GM23338 (cell line): ENCODE measurements around the gene DCAF5. TPM values are rescaled to one million over a fixed set of nuclear protein-coding genes. Genes with fewer than 3 reads are reported as not detected.

ENCODE experiments used
- ATAC-seq: fragments of 200-7000 bp; cut with Tn5 transposase; 3 replicates; pipeline ENCODE4 v1.9.1; 2020
- DNase-seq: peaks from one replicate; pipeline ENCODE4 v3.0.0-alpha.2; 2015; ENCODE audit warnings: low spot score
- H2AFZ ChIP-seq: fragments of 200-600 bp; sonication (generic); 2 replicates; pipeline ENCODE4 v1.8.0; 2016; ENCODE audit warnings: antibody characterized with exemption, mild to moderate bottlenecking, moderate library complexity
- H3F3A ChIP-seq: fragments of 200-600 bp; sonication (generic); replicated peaks from 2 replicates; pipeline ENCODE4 v1.8.0; 2017; ENCODE audit warnings: antibody characterized with exemption, mixed run types, low read depth
- H3K27ac ChIP-seq: fragments of 200-600 bp; sonication (generic); 2 replicates; pipeline ENCODE4 v1.6.1; 2016; ENCODE audit warnings: low read depth
- H3K27me3 ChIP-seq: fragments of 200-600 bp; sonication (generic); 2 replicates; pipeline ENCODE4 v1.8.0; 2016; ENCODE audit warnings: mild to moderate bottlenecking, mixed run types, moderate library complexity; ENCODE audit not compliant: insufficient read depth
- H3K36me3 ChIP-seq: fragments of 200-600 bp; sonication (generic); 2 replicates; pipeline ENCODE4 v1.8.0; 2016; ENCODE audit warnings: mild to moderate bottlenecking; ENCODE audit not compliant: insufficient read depth
- H3K4me1 ChIP-seq: fragments of 200-600 bp; sonication (generic); 2 replicates; pipeline ENCODE4 v1.8.0; 2016; ENCODE audit warnings: mild to moderate bottlenecking, moderate library complexity; ENCODE audit not compliant: insufficient read depth
- H3K4me2 ChIP-seq: fragments of 200-600 bp; sonication (generic); 2 replicates; pipeline ENCODE4 v1.7.1; 2017; ENCODE audit warnings: mixed run types
- H3K4me3 ChIP-seq: fragments of 200-600 bp; sonication (generic); 2 replicates; pipeline ENCODE4 v1.6.1; 2016; ENCODE audit warnings: mixed run types
- H3K79me2 ChIP-seq: fragments of 200-600 bp; sonication (generic); replicated peaks from 2 replicates; pipeline ENCODE4 v1.8.0; 2017; ENCODE audit warnings: mild to moderate bottlenecking; ENCODE audit not compliant: insufficient read depth
- H3K9me2 ChIP-seq: fragments of 200-600 bp; sonication (generic); 2 replicates; pipeline ENCODE4 v1.8.0; 2017; ENCODE audit not compliant: insufficient read depth
- H4K20me1 ChIP-seq: fragments of 200-600 bp; sonication (generic); replicated peaks from 2 replicates; pipeline ENCODE4 v1.8.0; 2017; ENCODE audit warnings: mild to moderate bottlenecking; ENCODE audit not compliant: insufficient read depth
- H3K27ac Mint-ChIP-seq: 2 replicates; pipeline ENCODE4 v1.8.0; 2020; ENCODE audit warnings: inconsistent platforms, mild to moderate bottlenecking, moderate library complexity, mixed read lengths
- H3K27me3 Mint-ChIP-seq: 3 replicates; pipeline ENCODE4 v1.8.0; 2022; ENCODE audit warnings: low read depth, mild to moderate bottlenecking, moderate library complexity, mixed read lengths, inconsistent platforms; ENCODE audit not compliant: insufficient read depth, poor library complexity
- H3K36me3 Mint-ChIP-seq: 3 replicates; pipeline ENCODE4 v1.8.0; 2021; ENCODE audit warnings: low read depth, mild to moderate bottlenecking, inconsistent platforms, moderate library complexity, mixed read lengths
- H3K4me1 Mint-ChIP-seq: 3 replicates; pipeline ENCODE4 v1.8.0; 2020; ENCODE audit warnings: mild to moderate bottlenecking, inconsistent platforms, mixed read lengths
- H3K4me3 Mint-ChIP-seq: 3 replicates; pipeline ENCODE4 v1.8.0; 2021; ENCODE audit warnings: moderate library complexity, mild to moderate bottlenecking, inconsistent platforms, mixed read lengths
- H3K9me3 Mint-ChIP-seq: 3 replicates; pipeline ENCODE4 v1.8.0; 2020; ENCODE audit warnings: moderate library complexity, mild to moderate bottlenecking, inconsistent platforms, mixed read lengths
- CREB1 ChIP-seq: fragments of 250-450 bp; sonication (Bioruptor Pico); IDR thresholded peaks from 2 replicates; pipeline ENCODE4 v1.5.0; 2020; ENCODE audit warnings: low read depth, mild to moderate bottlenecking, moderate library complexity
- ETS1 ChIP-seq: IDR thresholded peaks from 2 replicates; pipeline ENCODE4 v1.6.1; 2016; ENCODE audit warnings: antibody characterized with exemption
- JUNB ChIP-seq: IDR thresholded peaks from one replicate; pipeline ENCODE4 v1.6.1; 2016; ENCODE audit warnings: antibody characterized with exemption; ENCODE audit not compliant: unreplicated experiment
- STAT1 ChIP-seq: IDR thresholded peaks from one replicate; pipeline ENCODE4 v1.6.1; 2016; ENCODE audit warnings: antibody characterized with exemption; ENCODE audit not compliant: unreplicated experiment
- ZNF114 ChIP-seq: fragments of 250-450 bp; sonication (Bioruptor Pico); IDR thresholded peaks from 2 replicates; pipeline ENCODE4 v1.5.0; 2020; ENCODE audit warnings: mild to moderate bottlenecking, moderate library complexity
- polyA plus RNA-seq: library from polyadenylated mRNA; unstranded; fragments of >200 nt; fragmentation: Nextera tagmentation; extraction: Ambion mirVana; gene quantifications from 2 replicates; pipeline ENCODE4 v1.2.1, GENCODE V29; 2016
- total RNA-seq: library from RNA; depleted of rRNA; stranded (reverse); fragments of >200 nt; shearing (Covaris generic); gene quantifications from 2 replicates; pipeline ENCODE4 v1.2.3, GENCODE V29; 2014
- TF ChIP-seq, protein P1 (sequence below): fragments of 250-450 bp; sonication (Bioruptor Pico); IDR thresholded peaks from 2 replicates; pipeline ENCODE4 v1.5.0; 2020; ENCODE audit warnings: mild to moderate bottlenecking, moderate library complexity

The DCAF5 gene
- total and polyA plus RNA-seq, 2 experiments from 2014 or later = 14.0 to 15.2 TPM

GRCh38 chr14:69137843-69138535 lies 14.9 kb downstream of the DCAF5 start (continued):
- TF ChIP-seq, protein P1, sequence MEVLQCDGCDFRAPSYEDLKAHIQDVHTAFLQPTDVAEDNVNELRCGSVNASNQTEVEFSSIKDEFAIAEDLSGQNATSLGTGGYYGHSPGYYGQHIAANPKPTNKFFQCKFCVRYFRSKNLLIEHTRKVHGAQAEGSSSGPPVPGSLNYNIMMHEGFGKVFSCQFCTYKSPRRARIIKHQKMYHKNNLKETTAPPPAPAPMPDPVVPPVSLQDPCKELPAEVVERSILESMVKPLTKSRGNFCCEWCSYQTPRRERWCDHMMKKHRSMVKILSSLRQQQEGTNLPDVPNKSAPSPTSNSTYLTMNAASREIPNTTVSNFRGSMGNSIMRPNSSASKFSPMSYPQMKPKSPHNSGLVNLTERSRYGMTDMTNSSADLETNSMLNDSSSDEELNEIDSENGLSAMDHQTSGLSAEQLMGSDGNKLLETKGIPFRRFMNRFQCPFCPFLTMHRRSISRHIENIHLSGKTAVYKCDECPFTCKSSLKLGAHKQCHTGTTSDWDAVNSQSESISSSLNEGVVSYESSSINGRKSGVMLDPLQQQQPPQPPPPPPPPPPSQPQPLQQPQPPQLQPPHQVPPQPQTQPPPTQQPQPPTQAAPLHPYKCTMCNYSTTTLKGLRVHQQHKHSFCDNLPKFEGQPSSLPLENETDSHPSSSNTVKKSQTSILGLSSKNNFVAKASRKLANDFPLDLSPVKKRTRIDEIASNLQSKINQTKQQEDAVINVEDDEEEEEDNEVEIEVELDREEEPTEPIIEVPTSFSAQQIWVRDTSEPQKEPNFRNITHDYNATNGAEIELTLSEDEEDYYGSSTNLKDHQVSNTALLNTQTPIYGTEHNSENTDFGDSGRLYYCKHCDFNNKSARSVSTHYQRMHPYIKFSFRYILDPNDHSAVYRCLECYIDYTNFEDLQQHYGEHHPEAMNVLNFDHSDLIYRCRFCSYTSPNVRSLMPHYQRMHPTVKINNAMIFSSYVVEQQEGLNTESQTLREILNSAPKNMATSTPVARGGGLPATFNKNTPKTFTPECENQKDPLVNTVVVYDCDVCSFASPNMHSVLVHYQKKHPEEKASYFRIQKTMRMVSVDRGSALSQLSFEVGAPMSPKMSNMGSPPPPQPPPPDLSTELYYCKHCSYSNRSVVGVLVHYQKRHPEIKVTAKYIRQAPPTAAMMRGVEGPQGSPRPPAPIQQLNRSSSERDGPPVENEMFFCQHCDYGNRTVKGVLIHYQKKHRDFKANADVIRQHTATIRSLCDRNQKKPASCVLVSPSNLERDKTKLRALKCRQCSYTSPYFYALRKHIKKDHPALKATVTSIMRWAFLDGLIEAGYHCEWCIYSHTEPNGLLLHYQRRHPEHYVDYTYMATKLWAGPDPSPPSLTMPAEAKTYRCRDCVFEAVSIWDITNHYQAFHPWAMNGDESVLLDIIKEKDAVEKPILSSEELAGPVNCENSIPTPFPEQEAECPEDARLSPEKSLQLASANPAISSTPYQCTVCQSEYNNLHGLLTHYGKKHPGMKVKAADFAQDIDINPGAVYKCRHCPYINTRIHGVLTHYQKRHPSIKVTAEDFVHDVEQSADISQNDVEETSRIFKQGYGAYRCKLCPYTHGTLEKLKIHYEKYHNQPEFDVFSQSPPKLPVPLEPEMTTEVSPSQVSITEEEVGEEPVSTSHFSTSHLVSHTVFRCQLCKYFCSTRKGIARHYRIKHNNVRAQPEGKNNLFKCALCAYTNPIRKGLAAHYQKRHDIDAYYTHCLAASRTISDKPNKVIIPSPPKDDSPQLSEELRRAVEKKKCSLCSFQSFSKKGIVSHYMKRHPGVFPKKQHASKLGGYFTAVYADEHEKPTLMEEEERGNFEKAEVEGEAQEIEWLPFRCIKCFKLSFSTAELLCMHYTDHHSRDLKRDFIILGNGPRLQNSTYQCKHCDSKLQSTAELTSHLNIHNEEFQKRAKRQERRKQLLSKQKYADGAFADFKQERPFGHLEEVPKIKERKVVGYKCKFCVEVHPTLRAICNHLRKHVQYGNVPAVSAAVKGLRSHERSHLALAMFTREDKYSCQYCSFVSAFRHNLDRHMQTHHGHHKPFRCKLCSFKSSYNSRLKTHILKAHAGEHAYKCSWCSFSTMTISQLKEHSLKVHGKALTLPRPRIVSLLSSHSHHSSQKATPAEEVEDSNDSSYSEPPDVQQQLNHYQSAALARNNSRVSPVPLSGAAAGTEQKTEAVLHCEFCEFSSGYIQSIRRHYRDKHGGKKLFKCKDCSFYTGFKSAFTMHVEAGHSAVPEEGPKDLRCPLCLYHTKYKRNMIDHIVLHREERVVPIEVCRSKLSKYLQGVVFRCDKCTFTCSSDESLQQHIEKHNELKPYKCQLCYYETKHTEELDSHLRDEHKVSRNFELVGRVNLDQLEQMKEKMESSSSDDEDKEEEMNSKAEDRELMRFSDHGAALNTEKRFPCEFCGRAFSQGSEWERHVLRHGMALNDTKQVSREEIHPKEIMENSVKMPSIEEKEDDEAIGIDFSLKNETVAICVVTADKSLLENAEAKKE = no peak
- TF ChIP-seq CREB1 (CRISPR knock-in tag) = no peak
- no peak for TF ChIP-seq ZNF114 (CRISPR knock-in tag)
- no peak for TF ChIP-seq ETS1

DNA sequence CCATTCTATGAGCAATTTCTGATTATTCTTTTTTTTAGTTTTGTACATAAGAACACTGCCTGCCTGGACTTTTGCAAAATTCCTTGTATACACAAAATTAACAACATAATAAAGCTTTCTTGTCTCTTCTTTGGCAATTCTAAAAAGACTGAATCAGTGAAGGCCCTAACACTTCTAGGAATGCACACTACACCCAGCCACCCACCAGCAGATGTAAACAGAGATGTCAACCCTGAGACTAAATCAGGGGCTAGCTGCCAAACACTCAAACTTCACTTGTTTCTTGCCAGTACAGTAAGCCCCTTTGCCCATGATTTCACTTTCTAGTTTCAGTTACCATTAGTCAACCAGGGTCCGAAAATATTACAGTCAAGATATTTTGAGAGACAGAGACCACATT lies 15.5 kb downstream of the DCAF5 start:
- Histone ChIP-seq H2AFZ (no peak overlapping the region), H3F3A (no peaks in the 10 kb centered on the region), H3K4me3 (no peak overlapping the region), H3K4me1 (peaks cover 9% of the 10 kb centered on the region), H3K79me2 (peaks cover 6% of the 10 kb centered on the region; the same call in 1 of the 2 replicates), H3K27ac (no peak overlapping the region), H3K4me2 (no peak overlapping the region), H3K9me2 (no peaks in the 10 kb centered on the region), H3K36me3 (no peaks in the 10 kb centered on the region), H4K20me1 (no peaks in the 10 kb centered on the region), H3K27me3 (no peaks in the 10 kb centered on the region)
- Mint-ChIP-seq H3K27ac (no peak overlapping the region), H3K36me3 (no peaks in the 10 kb centered on the region), H3K9me3 (no peaks in the 10 kb centered on the region), H3K4me3 (no peak overlapping the region), H3K27me3 (no peaks in the 10 kb centered on the region), H3K4me1 (peaks cover 26% of the 10 kb centered on the region)
- TF ChIP-seq STAT1 (no peak), JUNB (no peak)
- TF ChIP-seq, protein P1 = no peak
- no peak for DNase-seq
- ATAC-seq = no peak
